K562 (cell line): Measurements from ENCODE around the gene ADGRE2. TPM values are rescaled to one million over a fixed set of nuclear protein-coding genes. Genes with fewer than 3 reads are reported as not detected.

Experiments
- ATAC-seq: fragments of 200-7000 bp; cut with Tn5 transposase; 3 replicates; pipeline ENCODE4 v1.9.1; 2020; ENCODE audit warnings: moderate library complexity
- BruUV-seq: library from RNA; stranded (reverse); fragments of 400-500 nt; replicated peaks from 2 replicates; lab custom pipeline; 2021; lab: Mats Ljungman, UMichigan
- CTCF ChIA-PET: fragments of 300-600 bp; formaldehyde crosslinking; extraction: SDS; loops from one replicate; lab custom pipeline; 2021; ENCODE audit warnings: low intra/inter-chr PET ratio; lab: Yijun Ruan, JAX
- POLR2A ChIA-PET: fragments of 300-600, 350-650 bp; sonication (Branson Sonifier 250); formaldehyde crosslinking; extraction: SDS; loops from one replicate; lab custom pipeline; 2021; ENCODE audit warnings: antibody characterized with exemption, inconsistent platforms; lab: Yijun Ruan, JAX
- DNase-seq, 4 experiments: peaks; one replicate each; pipeline versions ENCODE4 v3.0.0 to v3.0.0-alpha.2; 2011 to 2018; ENCODE audit warnings: low spot score in 3 of 4, mixed read lengths in 3 of 4; ENCODE audit errors: extremely low read depth in 1 of 4
- FAIRE-seq: peaks from 2 replicates; lab custom pipeline; 2011; peaks lifted over from hg19 to GRCh38; lab: Jason Lieb, UNC
- H2AFZ ChIP-seq: 2 replicates; pipeline ENCODE4 v1.6.0; 2011; ENCODE audit warnings: low read depth, low read length, control low read depth, inconsistent platforms
- H3K27ac ChIP-seq: fragments of 200-600 bp; 3 replicates; pipeline ENCODE4 v1.8.0; 2011; ENCODE audit warnings: low read depth, mild to moderate bottlenecking, control low read depth, inconsistent platforms, low read length, moderate library complexity, mixed read lengths; ENCODE audit errors: extremely low read depth
- H3K27me3 ChIP-seq, 2 experiments: fragments of 300-600 bp in 1 of 2; 2 replicates in 1 of 2; 3 replicates in 1 of 2; pipeline versions ENCODE4 v1.6.0 to v1.8.0; 2011; ENCODE audit warnings: inconsistent platforms in 2 of 2, low read length in 2 of 2, mild to moderate bottlenecking in 1 of 2, mixed read lengths in 1 of 2, moderate library complexity in 1 of 2; ENCODE audit not compliant: control insufficient read depth in 2 of 2, insufficient read depth in 2 of 2
- H3K36me3 ChIP-seq: fragments of 300-600 bp; 3 replicates; pipeline ENCODE4 v1.8.0; 2011; ENCODE audit warnings: mild to moderate bottlenecking, low read length, inconsistent platforms; ENCODE audit not compliant: control insufficient read depth, insufficient read depth
- H3K4me1 ChIP-seq, 2 experiments: fragments of 200-600 bp in 1 of 2; replicated peaks in 1 of 2; 2 replicates in 1 of 2; 3 replicates in 1 of 2; pipeline versions ENCODE4 v1.5.1 to v1.8.0; 2011; ENCODE audit warnings: inconsistent platforms in 2 of 2, low read length in 2 of 2, mild to moderate bottlenecking in 1 of 2, mixed read lengths in 1 of 2, moderate library complexity in 1 of 2; ENCODE audit not compliant: control insufficient read depth in 2 of 2, insufficient read depth in 2 of 2
- H3K4me2 ChIP-seq: 2 replicates; pipeline ENCODE4 v1.6.1; 2011; ENCODE audit warnings: low read length, control low read depth, inconsistent platforms, mixed read lengths; ENCODE audit not compliant: insufficient read depth
- H3K4me3 ChIP-seq: fragments of 200-600 bp; sonication (generic), shearing (Covaris generic); 2 replicates; pipeline ENCODE4 v1.5.1; 2016; ENCODE audit warnings: control low read depth, inconsistent platforms
- H3K79me2 ChIP-seq: fragments of 200-600 bp; 3 replicates; pipeline ENCODE4 v1.8.0; 2011; ENCODE audit warnings: low read length, inconsistent platforms; ENCODE audit not compliant: control insufficient read depth, insufficient read depth
- H3K9ac ChIP-seq, 2 experiments: 2 replicates each; pipeline versions ENCODE4 v1.6.0 to v1.6.1; 2011; ENCODE audit warnings: low read depth in 2 of 2, low read length in 2 of 2, control low read depth in 1 of 2, inconsistent platforms in 1 of 2, mild to moderate bottlenecking in 1 of 2, mixed read lengths in 1 of 2; ENCODE audit not compliant: insufficient read depth in 1 of 2
- H3K9me1 ChIP-seq: one replicate; pipeline ENCODE4 v1.6.0; 2011; ENCODE audit warnings: inconsistent platforms, mild to moderate bottlenecking, low read length, moderate library complexity; ENCODE audit not compliant: control insufficient read depth, insufficient read depth
- H3K9me3 ChIP-seq: replicated peaks from 2 replicates; pipeline ENCODE4 v1.5.1; 2011; ENCODE audit warnings: low read depth, low read length, inconsistent platforms; ENCODE audit not compliant: control insufficient read depth, insufficient read depth
- H4K20me1 ChIP-seq: replicated peaks from 2 replicates; pipeline ENCODE4 v1.6.1; 2011; ENCODE audit warnings: low read length, inconsistent platforms, mixed read lengths; ENCODE audit not compliant: control insufficient read depth, insufficient read depth
- CTBP1 ChIP-seq: fragments of 450-650 bp; IDR thresholded peaks from 2 replicates; pipeline ENCODE4 v1.6.1; 2016; ENCODE audit warnings: borderline replicate concordance
- DPF2 ChIP-seq: fragments of 450-650 bp; IDR thresholded peaks from 2 replicates; pipeline ENCODE4 v1.6.1; 2016
- ELF4 ChIP-seq: fragments of 450-650 bp; formaldehyde crosslinking; IDR thresholded peaks from 2 replicates; pipeline ENCODE4 v1.4.0; 2022; ENCODE audit warnings: missing genetic modification characterization
- FOXK1 ChIP-seq: sonication (generic); formaldehyde crosslinking; IDR thresholded peaks from 2 replicates; pipeline ENCODE4 v1.8.0; 2022; ENCODE audit warnings: missing genetic modification reagents, mild to moderate bottlenecking, borderline replicate concordance
- PBX2 ChIP-seq, 2 experiments: IDR thresholded peaks in 1 of 2; conservative IDR thresholded peaks in 1 of 2; 2 replicates each; pipeline ENCODE4 v1.6.1; 2016; ENCODE audit warnings: low read depth in 2 of 2, mild to moderate bottlenecking in 1 of 2, missing compliant biosample characterization in 1 of 2, missing genetic modification characterization in 1 of 2, moderate library complexity in 1 of 2
- SNIP1 ChIP-seq: fragments of 450-650 bp; IDR thresholded peaks from 2 replicates; pipeline ENCODE4 v1.7.1; 2017; ENCODE audit warnings: low read depth, mild to moderate bottlenecking
- TRIM24 ChIP-seq, 2 experiments: fragments of 450-650 bp; IDR thresholded peaks; 2 replicates each; pipeline ENCODE4 v1.6.1; 2016
- TRIM28 ChIP-seq: fragments of 450-650 bp; IDR thresholded peaks from 2 replicates; pipeline ENCODE4 v1.6.1; 2017
- ZNF551 ChIP-seq: fragments of 250-450 bp; sonication (Bioruptor Pico); IDR thresholded peaks from 2 replicates; pipeline ENCODE4 v1.5.0; 2021; ENCODE audit warnings: mild to moderate bottlenecking, moderate library complexity
- WGBS: fragments of 100-300 bp; shearing (Covaris generic); methylation state at CpG from one replicate; pipeline ENCODE4 v1.1.6; 2016; ENCODE audit warnings: low coverage, mixed read lengths; ENCODE audit not compliant: insufficient coverage; ENCODE audit errors: missing lambda C conversion rate; 5-methylcytosine and 5-hydroxymethylcytosine counted together
- in situ Hi-C: fragments of 300-500 bp; cut with MboI; formaldehyde crosslinking; loops from 4 replicates; pipeline ENCODE4 v1.15.0; 2018; ENCODE audit warnings: inconsistent platforms, mixed read lengths
- intact Hi-C: fragments of 100-400 bp; cut with micrococcal nuclease; formaldehyde crosslinking; loops from 2 replicates; pipeline ENCODE4 v1.14.2; 2022
- polyA plus RNA-seq, 8 experiments: library from polyadenylated mRNA; depleted of rRNA in 4 of 8; stranded (reverse) in 5 of 8; unstranded in 3 of 8; fragments of >200 nt; fragmentation: Nextera tagmentation in 2 of 8; fragmentation: Illumina TruSeq in 1 of 8; extraction: Ambion mirVana in 2 of 8; extraction: Trizol in 1 of 8; gene quantifications; 2 replicates each; pipeline versions ENCODE4 v1.2.1 to v1.2.3, GENCODE V29; 2011 to 2014; ENCODE audit warnings: inconsistent platforms in 1 of 8, missing spikeins in 1 of 8
- total RNA-seq, 7 experiments: library from RNA; depleted of rRNA in 6 of 7; stranded (reverse); fragments of >200 nt in 6 of 7; fragmentation: Illumina TruSeq in 2 of 7; extraction: Trizol in 2 of 7; gene quantifications; 2 replicates each; pipeline versions ENCODE4 v1.2.1 to v1.2.3, GENCODE V29; 2011 to 2021; ENCODE audit warnings: low replicate concordance in 1 of 7
- TF ChIP-seq, protein P1 (sequence below): fragments of 250-450 bp; sonication (Bioruptor Pico); IDR thresholded peaks from 2 replicates; pipeline ENCODE4 v1.8.0; 2021; ENCODE audit warnings: borderline replicate concordance, mild to moderate bottlenecking, moderate library complexity; ENCODE audit not compliant: poor library complexity, severe bottlenecking
- TF ChIP-seq, protein P2 (sequence below): sonication (generic); formaldehyde crosslinking; IDR thresholded peaks from 2 replicates; pipeline ENCODE4 v1.4.0; 2020; ENCODE audit warnings: mild to moderate bottlenecking, missing genetic modification reagents
- TF ChIP-seq, protein P3 (sequence below): IDR thresholded peaks from 2 replicates; pipeline ENCODE4 v1.6.1; 2012; ENCODE audit warnings: low read depth, low read length, improper control_type of control experiment, borderline replicate concordance

ADGRE2 gene
- total and polyA plus RNA-seq, 9 of the 15 experiments (the other 6 are each of a cell fraction or from before 2014, with no cell fraction given), result 4.3 to 17.3 (median 9.8) TPM

DNA sequence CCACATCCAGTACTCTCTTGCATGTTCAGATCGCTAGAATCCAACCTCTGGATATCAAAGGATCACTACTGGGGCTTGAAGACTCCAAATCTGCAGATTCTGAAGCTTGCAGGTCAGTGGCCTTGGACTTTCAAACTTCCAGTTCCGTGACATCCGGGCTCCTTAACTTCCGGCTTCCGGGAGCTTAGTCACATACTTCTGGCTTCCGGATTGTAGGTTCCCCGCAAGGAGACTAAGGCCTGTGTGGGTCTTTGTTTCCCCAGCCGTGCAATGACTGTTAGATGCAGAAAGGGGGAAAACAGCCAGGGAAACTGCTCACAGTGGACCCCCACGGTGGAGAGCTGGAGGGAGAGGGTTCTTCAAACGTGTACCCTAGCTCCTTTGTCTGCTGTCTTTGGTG lies 47.2 kb downstream of the ADGRE2 start (continued):
- no peak for TF ChIP-seq ZNF551 (CRISPR knock-in tag)
- TF ChIP-seq PBX2 (CRISPR knock-in tag; IDR thresholded peaks at IDR 0.05; ENCODE audit: low read depth), result no peak
- TF ChIP-seq PBX2 (tag; conservative IDR thresholded peaks at IDR 0.05; ENCODE audit: low read depth), result no peak
- TF ChIP-seq SNIP1, result no peak
- TF ChIP-seq, protein P1, sequence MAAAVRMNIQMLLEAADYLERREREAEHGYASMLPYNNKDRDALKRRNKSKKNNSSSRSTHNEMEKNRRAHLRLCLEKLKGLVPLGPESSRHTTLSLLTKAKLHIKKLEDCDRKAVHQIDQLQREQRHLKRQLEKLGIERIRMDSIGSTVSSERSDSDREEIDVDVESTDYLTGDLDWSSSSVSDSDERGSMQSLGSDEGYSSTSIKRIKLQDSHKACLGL (CRISPR knock-in tag), result no peak

GRCh38 chr19:14728595-14728994 lies 49.8 kb downstream of the ADGRE2 start:
- H4K20me1 ChIP-seq, result no peaks in the 10 kb centered on the region
- H3K27me3 ChIP-seq, result peaks cover 11 to 14% of the 10 kb centered on the region in 2 experiments; a peak in 4 of 5 replicates
- no peaks in the 10 kb centered on the region for H3K9me1 ChIP-seq
- FAIRE-seq, result no peak
- intact Hi-C loops (no loop called here), in situ Hi-C loops (no loop called here)
- no peak overlapping the region for H3K9ac ChIP-seq
- H3K79me2 ChIP-seq, result no peaks in the 10 kb centered on the region
- no peak for DNase-seq
- ChIA-PET POLR2A (interaction anchor here (0.6 kb wide), 1 partner anchor 1116 kb away, joined by 4 read pairs; no protein-coding TSS in a partner anchor), CTCF (interaction anchor here (0.6 kb wide), 1 partner anchor 1011 kb away, joined by 3 read pairs; no protein-coding TSS in a partner anchor)
- H3K36me3 ChIP-seq, result no peaks in the 10 kb centered on the region; the same call in 2 of the 3 replicates
- no peak overlapping the region for H2AFZ ChIP-seq
- WGBS, result 0% methylated on average over 7 of the region's 7 CpGs
- no TSS peak for BruUV-seq
- H3K4me2 ChIP-seq, result no peak overlapping the region
- ATAC-seq, result no peak
- no peak overlapping the region for H3K27ac ChIP-seq
- H3K4me1 ChIP-seq, result no peaks in the 10 kb centered on the region
- H3K9me3 ChIP-seq, result peaks cover 7% of the 10 kb centered on the region
- H3K4me3 ChIP-seq, result no peak overlapping the region
- TF ChIP-seq TRIM28, result peak; percentile 92
- no peak for TF ChIP-seq DPF2
- TF ChIP-seq ELF4 (CRISPR knock-in tag), result no peak
- TF ChIP-seq FOXK1, result no peak
- 0 out of 4 replicates have a peak, but pooled peaks of 1 of the 2 experiments have one; percentile 16 for TF ChIP-seq TRIM24 (IDR thresholded peaks at IDR 0.05)
- TF ChIP-seq, protein P2, sequence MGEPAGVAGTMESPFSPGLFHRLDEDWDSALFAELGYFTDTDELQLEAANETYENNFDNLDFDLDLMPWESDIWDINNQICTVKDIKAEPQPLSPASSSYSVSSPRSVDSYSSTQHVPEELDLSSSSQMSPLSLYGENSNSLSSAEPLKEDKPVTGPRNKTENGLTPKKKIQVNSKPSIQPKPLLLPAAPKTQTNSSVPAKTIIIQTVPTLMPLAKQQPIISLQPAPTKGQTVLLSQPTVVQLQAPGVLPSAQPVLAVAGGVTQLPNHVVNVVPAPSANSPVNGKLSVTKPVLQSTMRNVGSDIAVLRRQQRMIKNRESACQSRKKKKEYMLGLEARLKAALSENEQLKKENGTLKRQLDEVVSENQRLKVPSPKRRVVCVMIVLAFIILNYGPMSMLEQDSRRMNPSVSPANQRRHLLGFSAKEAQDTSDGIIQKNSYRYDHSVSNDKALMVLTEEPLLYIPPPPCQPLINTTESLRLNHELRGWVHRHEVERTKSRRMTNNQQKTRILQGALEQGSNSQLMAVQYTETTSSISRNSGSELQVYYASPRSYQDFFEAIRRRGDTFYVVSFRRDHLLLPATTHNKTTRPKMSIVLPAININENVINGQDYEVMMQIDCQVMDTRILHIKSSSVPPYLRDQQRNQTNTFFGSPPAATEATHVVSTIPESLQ (CRISPR knock-in tag), result no peak
- TF ChIP-seq, protein P3, sequence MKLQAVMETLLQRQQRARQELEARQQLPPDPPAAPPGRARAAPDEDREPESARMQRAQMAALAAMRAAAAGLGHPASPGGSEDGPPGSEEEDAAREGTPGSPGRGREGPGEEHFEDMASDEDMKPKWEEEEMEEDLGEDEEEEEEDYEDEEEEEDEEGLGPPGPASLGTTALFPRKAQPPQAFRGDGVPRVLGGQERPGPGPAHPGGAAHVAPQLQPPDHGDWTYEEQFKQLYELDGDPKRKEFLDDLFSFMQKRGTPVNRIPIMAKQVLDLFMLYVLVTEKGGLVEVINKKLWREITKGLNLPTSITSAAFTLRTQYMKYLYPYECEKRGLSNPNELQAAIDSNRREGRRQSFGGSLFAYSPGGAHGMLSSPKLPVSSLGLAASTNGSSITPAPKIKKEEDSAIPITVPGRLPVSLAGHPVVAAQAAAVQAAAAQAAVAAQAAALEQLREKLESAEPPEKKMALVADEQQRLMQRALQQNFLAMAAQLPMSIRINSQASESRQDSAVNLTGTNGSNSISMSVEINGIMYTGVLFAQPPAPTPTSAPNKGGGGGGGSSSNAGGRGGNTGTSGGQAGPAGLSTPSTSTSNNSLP, result no peak
- no peak for TF ChIP-seq CTBP1
